Kidney epithelial cell (primary cell): Measurements from ENCODE around the gene KEL. TPM values are rescaled to one million over a fixed set of nuclear protein-coding genes. Genes with fewer than 3 reads are reported as not detected.

Experiments
- DNase-seq: peaks from one replicate; pipeline ENCODE4 v3.0.0-alpha.2; 2010; ENCODE audit warnings: low read depth
- H3K27me3 ChIP-seq: 2 replicates; pipeline ENCODE4 v1.6.0; 2011; ENCODE audit warnings: low read length; ENCODE audit not compliant: control insufficient read depth, insufficient read depth
- H3K36me3 ChIP-seq: 2 replicates; pipeline ENCODE4 v1.5.1; 2011; ENCODE audit warnings: low read length; ENCODE audit not compliant: control insufficient read depth, insufficient read depth
- H3K4me3 ChIP-seq: 2 replicates; pipeline ENCODE4 v1.5.1; 2011; ENCODE audit warnings: low read depth, mild to moderate bottlenecking, control low read depth, low read length
- total RNA-seq: library from RNA; depleted of rRNA; stranded (reverse); fragments of >200 nt; gene quantifications from 2 replicates; pipeline ENCODE4 v1.2.3, GENCODE V29; 2015
- TF ChIP-seq, protein P1 (sequence below): IDR thresholded peaks from 2 replicates; pipeline ENCODE4 v1.5.1; 2011; ENCODE audit warnings: mild to moderate bottlenecking, moderate library complexity, low read length, control low read depth, inconsistent platforms; ENCODE audit not compliant: insufficient read depth, poor library complexity, severe bottlenecking

The KEL gene
- total RNA-seq, 1 donor from 2014 or later = not detected

GRCh38 chr7:142913051-142913450 lies 49.1 kb downstream of the KEL start:
- H3K4me3 ChIP-seq = no peak overlapping the region
- H3K27me3 ChIP-seq = no peaks in the 10 kb centered on the region
- TF ChIP-seq, protein P1, sequence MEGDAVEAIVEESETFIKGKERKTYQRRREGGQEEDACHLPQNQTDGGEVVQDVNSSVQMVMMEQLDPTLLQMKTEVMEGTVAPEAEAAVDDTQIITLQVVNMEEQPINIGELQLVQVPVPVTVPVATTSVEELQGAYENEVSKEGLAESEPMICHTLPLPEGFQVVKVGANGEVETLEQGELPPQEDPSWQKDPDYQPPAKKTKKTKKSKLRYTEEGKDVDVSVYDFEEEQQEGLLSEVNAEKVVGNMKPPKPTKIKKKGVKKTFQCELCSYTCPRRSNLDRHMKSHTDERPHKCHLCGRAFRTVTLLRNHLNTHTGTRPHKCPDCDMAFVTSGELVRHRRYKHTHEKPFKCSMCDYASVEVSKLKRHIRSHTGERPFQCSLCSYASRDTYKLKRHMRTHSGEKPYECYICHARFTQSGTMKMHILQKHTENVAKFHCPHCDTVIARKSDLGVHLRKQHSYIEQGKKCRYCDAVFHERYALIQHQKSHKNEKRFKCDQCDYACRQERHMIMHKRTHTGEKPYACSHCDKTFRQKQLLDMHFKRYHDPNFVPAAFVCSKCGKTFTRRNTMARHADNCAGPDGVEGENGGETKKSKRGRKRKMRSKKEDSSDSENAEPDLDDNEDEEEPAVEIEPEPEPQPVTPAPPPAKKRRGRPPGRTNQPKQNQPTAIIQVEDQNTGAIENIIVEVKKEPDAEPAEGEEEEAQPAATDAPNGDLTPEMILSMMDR = no peak
- no peak for DNase-seq
- no peaks in the 10 kb centered on the region for H3K36me3 ChIP-seq

DNA sequence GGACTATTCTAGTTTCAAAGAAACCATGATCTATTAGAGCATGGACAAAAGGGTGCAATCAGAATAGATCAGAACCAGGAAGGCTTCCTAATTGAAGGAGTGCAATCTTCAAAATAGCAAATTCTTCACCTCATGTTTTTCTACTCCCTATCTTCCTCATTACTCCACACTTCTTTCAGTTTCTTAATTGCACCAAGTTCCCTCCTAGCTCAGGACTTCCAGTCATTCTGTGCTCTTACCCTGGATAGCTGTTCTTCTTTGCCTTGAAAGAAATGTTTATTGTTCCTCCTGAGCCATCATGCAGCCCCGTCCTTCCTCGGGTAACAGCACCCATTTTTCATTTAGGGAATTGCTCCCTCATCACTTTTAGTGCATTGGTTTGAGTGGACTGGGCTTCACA lies 51.7 kb downstream of the KEL start:
- Histone ChIP-seq H3K27me3 (no peaks in the 10 kb centered on the region), H3K36me3 (no peaks in the 10 kb centered on the region), H3K4me3 (no peak overlapping the region)
- TF ChIP-seq, protein P1 = no peak
- no peak for DNase-seq

DNA sequence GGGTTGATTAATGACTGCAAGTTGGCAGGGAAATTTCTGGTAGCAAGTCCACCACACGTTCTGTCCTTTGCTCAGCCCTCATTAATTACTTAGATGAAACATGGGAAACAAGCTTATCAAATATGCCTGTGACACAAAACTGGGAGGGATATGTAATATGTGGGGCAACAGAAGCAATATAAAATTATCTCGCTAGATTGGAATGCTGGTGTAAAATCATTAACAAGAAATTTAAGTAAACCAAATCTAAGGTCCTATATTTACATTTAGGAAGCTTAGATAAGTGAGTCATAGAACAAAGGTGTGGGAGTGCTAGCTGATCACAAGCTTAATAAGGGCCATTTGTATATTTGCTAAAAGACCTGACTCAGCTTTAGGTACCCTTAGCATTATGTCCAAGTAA lies 52.1 kb downstream of the KEL start:
- Histone ChIP-seq H3K4me3 (no peak overlapping the region), H3K36me3 (no peaks in the 10 kb centered on the region), H3K27me3 (no peaks in the 10 kb centered on the region)
- DNase-seq = no peak
- TF ChIP-seq, protein P1 = no peak

GRCh38 chr7:142908921-142909890 lies 53.0 kb downstream of the KEL start:
- Histone ChIP-seq H3K27me3 (no peaks in the 10 kb centered on the region), H3K4me3 (no peak overlapping the region), H3K36me3 (no peaks in the 10 kb centered on the region)
- TF ChIP-seq, protein P1 = peak; percentile 16
- no peak for DNase-seq

- H3K36me3 ChIP-seq = no peaks in the 10 kb centered on the region
- no peak for DNase-seq
- no peaks in the 10 kb centered on the region for H3K27me3 ChIP-seq
- H3K4me3 ChIP-seq = no peak overlapping the region
- TF ChIP-seq, protein P1 = no peak
Measured at GRCh38 chr7:142908290-142908689, 53.9 kb downstream of the KEL start.
